Activated CD4-positive, CD25-positive, alpha-beta regulatory T cell treated with anti-CD3 and anti-CD28 coated beads, Interleukin-2, amount 50 U/mL, for 72 hours (primary cell): ENCODE results near the gene EIF3B.
"Not testable (repeated sequence)": the region's sequence is repeated elsewhere in the genome, so short reads cannot be mapped to it uniquely, and the experiment has no call there.

Source experiments
- DNase-seq: peaks from one replicate; pipeline ENCODE4 v3.0.0; 2021

EIF3B gene

DNA sequence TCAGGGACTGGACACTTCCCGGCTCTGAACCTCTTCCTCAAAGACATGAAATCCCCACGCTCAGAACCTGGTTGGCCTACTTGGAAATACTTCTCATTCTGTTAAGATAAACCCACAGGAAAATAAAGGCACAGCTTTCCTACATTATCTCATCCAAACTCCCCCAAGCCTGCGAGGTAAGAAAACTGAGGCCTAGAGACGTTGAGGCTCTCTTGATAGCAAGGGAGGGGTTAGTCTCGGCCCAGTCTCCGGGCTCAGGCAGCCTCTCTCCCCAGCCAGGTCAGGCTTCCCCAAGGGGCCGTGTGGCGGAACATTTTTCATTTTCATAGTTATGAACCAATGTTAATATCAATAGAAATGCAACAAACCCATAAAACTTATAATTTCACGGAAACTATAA, 4.6 kb upstream of the EIF3B start:
- DNase-seq, result no peak

DNA sequence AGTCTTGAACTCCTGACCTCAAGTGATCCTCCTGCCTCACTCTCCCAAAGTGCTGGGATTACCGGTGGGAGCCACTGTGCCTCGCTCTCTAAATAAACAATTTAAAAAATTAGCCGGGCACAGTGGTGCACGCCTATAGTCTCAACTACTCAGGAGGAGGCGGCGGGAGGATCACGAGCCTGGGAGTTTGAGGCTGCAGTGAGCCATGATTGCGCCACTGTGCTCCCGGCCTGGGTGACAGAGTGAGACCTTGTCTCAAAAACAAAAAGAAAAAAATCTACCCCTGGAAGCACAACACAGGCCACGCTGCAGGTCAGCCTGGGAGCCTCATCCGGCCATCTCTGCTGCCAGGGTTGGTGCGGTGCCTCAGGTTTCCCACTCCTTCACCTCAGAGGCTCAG, 3.8 kb upstream of the EIF3B start:
- no peak for DNase-seq

DNA sequence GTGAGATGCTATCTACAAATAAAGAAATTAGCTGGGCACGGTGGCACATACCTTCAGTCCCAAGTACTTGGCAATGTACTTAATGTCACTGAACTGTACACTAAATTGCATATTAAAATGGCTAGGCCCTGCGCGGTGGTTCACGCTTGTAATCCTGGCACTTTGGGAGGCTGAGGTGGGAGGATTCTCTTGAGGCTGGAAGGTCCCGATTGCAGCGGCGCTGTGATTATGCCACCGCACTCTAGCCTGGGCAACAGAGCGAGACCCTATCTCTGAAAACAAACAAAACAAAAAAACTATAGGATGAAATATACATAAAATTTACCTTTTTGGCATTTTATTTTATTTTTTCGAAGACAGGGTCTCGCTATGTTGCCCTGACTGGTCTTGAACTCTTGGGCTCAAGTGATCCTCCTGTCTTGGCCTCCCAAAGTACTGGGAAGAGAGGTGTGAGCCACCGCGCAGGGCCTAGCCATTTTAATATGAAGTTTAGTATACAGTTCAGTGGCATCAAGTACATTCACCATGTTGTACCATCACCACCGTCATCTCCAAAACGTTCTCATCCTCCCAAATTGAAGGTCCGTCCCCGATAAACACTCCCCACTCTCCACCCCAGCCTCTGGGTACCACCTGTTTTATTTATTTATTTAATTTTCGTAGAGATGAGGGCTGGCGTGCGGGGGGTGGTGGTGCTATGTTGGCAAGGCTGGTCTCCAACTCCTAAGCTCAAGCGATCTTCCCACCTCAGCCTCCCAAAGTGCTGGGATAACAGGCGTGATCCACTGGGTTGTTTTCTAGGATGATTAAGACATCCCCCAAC, 1.3 kb upstream of the EIF3B start:
- no peak for DNase-seq

DNA sequence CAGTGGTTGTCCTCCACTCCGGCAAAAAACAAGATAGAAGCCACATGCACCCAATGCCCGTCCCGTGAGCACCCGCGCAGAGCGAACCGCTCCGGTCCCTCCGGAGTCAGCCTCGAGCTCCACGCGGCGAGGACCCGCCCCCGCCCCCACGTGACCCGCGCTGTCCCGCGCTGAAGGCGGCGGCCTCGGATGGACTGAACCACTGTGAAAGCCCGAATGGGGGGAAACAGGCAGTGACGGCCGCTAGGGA, 766 bp upstream of the EIF3B start:
- peak; percentile 87 for DNase-seq

DNA sequence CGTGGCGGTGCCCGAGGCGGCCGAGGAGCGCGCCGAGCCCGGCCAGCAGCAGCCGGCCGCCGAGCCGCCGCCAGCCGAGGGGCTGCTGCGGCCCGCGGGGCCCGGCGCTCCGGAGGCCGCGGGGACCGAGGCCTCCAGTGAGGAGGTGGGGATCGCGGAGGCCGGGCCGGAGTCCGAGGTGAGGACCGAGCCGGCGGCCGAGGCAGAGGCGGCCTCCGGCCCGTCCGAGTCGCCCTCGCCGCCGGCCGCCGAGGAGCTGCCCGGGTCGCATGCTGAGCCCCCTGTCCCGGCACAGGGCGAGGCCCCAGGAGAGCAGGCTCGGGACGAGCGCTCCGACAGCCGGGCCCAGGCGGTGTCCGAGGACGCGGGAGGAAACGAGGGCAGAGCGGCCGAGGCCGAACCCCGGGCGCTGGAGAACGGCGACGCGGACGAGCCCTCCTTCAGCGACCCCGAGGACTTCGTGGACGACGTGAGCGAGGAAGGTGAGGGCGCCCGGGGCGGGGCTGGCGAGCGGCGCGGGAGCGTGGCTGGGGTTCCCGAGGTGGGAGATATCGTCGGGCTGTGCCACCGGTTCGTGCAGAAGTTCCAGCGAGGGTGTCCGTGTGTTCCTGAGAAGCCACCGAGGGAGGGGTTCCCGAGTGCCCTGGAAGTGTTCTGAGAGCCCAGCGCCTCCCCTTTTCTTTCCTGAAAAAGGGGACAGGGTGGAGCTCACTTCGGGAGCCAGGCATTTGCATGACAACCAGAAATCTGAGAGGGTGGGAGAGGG, 495 bp downstream of the EIF3B start:
- DNase-seq, result peak; percentile 48

DNA sequence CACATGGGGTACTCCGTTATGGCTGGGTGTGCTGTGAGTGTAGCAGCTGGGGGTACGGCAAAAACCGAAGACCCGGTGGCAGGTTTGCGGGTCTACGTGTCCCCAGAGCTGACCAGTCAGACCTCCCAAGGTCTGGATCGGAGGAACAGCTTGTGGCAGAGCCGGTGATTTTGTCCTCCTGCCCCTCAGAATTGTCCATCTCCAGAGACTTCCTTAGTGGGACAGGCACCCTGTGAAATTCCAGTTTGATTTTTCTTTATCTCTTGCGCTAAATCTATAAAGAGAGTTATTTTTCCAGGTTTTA, 1.0 kb downstream of the EIF3B start:
- DNase-seq, result no peak

DNA sequence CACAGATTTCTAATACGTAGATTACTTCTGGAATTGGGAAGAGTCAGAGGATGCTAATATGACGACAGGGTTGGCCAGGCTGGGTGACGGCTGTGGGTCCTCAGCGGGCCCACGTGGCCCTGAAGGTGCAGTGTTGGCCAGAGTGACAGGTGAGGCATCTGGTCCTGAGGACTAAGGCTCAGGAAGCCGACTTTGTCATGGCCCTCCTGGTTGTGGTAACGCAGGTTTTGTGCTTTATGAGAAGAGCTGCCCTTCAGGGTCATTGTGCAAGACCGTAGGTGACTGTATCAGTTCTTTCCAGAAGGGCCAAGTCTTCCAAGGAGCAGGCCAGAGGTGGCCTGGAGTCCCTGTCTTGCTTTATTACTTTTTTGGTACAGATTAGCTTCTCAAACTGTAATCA, 2.5 kb downstream of the EIF3B start:
- DNase-seq, result no peak

DNA sequence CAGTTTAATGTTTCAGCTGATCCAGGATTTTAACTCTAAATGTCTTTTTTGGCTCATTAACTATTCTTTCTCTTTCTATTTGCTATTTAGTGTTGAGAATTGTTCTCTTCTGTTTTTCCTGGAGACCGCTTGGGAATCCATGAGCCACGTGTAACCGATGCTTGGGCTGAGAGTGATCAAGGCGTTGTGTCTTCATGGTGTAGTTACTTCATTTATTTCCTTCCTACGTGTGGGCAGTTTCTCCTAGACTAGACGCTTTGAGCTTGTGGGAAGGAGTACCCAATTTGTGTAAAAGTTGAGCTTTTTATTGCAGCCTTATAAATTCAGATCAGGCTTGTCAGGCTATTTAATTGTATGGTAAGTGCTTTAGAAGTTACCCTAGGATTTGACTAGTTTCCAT, 2.9 kb downstream of the EIF3B start:
- DNase-seq, result no peak

DNA sequence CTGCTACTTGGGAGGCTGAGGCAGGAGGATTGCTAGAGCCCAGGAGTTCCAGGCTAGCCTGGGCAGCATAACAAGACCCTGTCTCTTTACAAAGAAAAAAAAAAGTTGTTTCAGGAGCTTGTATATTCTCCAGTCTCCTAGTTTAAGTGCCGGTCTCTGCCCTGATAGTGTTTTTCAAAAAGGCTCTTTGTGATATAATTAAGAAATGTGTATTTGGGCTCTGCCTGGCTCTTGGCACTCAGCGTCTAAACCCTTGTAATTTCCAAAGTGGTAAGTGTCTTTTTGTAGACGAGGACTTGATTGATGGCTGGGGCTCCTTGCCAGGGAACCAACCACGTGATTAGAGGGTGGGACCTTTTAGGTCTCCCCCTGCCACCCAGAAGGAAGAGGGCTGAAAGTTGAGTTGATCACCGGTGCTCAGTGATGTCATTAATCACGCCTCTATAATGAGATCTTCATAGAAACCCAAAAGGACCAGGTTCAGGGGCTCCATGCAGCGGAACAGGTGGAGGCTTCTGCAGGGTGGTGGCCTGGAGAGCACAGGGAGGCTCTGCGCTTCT, 4.4 kb downstream of the EIF3B start:
- no peak for DNase-seq

DNA sequence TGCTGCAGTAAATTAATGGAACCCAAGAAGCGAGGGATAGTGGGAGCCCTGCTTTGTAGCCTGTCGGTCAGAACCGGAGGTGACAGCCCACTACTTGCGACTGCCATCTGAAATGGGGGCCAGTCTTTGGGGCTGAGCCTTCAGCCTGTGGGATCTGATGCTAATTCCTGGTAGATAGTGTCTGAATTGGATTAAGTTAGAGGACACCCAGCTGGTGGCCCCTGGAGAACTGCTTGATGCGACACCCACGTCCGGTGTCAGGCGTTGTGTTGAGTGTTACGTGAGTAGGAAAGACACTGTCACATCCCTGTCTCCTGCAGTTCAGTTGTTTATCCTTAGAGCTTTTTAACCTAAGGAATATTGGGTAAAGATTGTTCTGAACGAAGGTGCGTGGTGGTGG, 5.0 kb downstream of the EIF3B start:
- no peak for DNase-seq

DNA sequence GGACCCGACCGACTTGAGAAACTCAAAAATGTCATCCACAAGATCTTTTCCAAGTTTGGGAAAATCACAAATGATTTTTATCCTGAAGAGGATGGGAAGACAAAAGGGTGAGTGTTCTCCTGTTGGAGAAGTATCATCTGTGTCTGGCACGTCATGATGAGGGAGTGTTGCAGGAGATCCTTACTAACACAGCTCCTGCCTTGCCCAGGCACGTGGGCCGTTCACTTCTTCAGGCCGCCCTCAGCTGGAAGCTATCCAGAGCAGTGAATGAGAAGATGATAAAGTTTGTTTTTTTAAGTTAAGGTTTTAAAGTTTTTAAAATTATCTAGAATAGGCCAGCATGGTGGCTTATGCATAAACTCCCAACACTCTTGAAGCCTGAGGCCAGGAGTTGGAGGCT, 6.2 kb downstream of the EIF3B start:
- no peak for DNase-seq

DNA sequence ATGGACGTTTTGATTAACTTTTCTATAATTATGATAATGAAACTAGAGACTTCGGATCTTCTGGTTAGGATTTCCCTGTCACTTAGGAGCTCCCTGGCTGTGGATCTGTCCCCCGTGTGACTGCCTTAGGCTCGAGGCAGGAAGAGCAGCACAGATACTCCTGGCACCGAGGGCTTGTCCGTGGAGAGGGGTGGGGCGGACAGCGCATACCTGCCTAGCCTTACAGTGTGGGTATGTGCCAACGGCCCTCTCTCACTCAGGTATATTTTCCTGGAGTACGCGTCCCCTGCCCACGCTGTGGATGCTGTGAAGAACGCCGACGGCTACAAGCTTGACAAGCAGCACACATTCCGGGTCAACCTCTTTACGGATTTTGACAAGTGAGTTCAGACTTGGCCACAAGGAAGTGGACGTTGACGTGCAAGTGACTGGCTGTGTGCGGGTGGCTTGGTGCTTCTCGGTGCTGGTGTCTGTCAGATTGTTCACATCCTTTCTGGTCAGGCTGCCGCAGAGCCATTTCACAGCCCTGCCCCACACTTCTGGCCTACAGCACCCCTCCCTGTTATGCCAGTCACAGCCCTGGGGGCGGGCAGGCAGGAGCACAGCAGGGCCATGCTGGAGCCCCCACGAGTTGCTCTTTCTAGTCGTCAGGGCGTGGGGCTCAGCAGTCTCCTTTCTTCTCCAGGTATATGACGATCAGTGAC, 7.9 kb downstream of the EIF3B start:
- no peak for DNase-seq

DNA sequence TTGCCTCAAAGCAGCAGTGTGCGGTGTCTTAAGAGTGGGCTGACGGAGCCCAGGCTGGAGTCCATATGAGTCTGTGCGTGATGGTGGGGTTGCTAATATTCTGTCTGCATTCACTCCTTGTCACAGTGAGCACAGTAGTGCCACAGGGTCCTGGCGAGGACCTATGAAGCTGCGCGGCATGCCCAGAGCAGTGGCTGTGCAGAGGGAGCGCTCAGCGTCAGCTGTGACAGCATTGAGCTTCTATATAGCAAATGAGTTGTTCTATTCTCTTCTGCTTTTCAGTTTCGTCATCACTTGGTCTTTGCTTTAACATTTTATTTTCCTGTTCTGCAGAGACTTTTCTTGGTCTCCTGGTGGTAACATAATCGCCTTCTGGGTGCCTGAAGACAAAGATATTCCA, 14.5 kb downstream of the EIF3B start:
- no peak for DNase-seq

DNA sequence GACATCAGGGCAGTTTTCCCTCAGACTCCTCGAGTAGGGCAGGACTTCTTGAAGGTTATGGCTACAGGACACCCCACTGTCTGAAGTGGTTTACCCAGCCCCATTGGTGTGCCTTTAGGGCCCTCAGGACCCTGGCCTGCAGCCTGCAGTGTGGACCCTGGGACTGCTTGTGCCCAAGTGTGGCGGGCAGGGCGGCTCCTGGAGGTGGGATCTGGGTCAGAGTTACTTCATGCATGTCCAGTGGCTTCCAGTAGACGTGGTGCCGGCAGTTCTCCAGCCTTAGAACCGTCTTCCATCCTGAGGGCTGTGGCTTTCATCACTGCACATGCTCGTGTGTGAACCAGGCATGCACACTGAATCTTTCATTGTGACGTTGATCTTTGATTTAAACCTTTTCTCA, 16.7 kb downstream of the EIF3B start:
- DNase-seq, result no peak

DNA sequence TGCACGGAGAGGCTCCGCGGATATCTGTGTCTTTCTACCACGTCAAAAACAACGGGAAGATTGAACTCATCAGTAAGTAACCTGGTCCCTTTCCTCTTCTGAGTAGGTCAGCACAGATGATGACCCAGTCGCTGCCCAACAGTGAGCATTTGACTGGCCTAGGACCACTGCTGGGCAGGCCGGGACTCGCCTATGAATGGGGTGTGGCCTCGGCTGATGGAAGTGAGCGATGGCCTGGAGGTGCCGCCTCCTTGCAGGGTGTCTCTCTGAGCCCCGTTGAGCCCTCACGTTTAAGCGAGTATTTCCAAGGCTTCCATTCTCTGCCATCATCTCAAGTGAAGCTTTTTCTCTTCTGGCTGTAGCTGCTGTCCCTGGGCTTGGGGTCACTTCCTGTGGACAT, 18.1 kb downstream of the EIF3B start:
- no peak for DNase-seq

DNA sequence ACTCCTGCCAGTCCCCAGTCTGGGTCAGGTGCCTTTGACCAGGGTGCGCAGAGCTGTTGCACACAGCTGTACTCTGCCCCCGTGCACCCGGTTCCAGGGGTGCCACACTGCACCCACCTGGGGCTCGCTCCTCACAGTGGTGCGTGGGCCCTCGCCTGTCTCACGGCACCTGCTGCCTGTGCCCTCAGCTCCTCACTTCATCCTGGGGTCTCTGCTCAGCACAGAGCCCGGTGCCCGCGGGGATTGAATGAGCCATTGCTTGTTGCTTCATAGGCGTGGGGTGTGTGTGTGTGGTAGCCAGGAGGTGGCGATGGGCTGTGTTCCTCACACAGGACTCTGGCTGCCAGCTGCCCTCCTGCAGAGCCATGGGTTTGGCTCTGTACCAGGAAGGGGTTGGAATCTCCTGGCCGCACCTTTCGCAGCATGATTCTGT, 18.5 kb downstream of the EIF3B start:
- no peak for DNase-seq

DNA sequence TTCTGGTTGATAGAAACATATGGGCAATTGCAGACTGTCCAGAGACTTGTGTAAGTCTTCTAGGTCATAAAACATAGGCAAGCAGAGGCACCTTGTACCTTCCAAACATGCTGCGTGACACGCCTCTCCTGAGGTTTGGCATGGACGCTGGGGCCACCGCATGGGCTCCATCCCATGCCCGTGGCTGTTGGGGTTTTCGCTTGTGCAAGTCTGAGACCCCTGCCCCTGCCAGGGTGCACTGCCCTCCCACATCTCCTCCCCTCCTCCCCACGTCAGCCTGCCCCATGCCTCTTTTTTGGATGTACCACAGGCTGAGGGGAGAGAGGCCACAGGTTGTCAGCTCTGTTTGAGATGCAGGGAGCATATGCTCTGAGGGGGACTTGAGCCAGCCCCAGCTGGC, 19.0 kb downstream of the EIF3B start:
- no peak for DNase-seq

DNA sequence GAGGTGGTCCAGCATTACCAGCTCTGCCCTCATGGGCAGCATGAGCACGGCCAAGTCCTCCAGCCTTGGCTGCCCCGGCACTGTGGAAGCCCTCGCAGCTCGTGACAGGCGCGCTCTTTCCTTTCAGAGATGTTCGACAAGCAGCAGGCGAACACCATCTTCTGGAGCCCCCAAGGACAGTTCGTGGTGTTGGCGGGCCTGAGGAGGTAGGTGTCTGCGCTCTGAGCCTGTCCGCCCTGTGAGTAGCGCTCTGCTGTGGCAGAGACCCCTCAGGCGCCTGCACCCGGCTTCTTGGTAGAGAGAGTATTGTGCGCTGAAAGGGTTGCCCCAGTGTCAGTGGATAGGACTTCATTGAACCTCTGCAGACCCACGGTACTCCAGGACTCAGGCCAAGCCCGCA, 19.8 kb downstream of the EIF3B start:
- DNase-seq, result no peak

DNA sequence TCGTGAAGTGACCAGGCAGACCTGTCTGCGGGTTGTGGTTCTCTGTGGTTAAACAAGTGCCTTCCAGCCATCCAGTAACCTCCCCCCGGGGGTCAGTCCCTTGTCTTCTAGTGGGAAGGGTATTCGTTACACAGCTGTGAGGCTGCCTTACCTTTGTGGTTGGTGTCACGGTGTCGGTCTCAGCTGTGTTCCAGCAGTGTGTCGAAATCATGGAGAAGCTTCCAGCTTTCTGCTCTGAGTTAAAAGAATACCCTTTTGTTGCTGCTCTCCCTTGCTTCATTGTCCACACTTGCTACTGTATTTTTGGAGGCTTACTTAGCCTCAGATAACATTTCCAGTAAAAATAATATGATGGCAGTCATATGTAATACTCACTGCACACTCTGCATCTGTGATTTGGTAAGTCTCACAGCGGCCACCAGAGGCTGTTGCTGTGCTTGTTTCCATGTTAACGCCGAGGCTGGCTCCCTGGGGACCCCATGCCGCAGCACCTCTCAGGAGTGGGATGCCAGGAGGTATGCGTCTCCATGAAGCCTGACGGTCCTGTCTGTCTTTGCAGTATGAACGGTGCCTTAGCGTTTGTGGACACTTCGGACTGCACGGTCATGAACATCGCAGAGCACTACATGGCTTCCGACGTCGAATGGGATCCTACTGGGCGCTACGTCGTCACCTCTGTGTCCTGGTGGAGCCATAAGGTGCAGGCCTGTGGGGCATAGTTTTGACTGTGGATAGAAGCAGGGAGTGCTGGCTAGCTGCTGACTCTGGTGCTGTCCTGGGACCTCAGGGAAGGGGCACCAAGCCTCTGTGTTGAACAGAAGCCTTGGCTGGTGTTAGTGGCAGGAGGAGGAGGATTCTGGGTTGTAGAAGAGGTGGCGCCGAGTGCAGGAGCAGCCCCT, 20.5 kb downstream of the EIF3B start:
- no peak for DNase-seq

DNA sequence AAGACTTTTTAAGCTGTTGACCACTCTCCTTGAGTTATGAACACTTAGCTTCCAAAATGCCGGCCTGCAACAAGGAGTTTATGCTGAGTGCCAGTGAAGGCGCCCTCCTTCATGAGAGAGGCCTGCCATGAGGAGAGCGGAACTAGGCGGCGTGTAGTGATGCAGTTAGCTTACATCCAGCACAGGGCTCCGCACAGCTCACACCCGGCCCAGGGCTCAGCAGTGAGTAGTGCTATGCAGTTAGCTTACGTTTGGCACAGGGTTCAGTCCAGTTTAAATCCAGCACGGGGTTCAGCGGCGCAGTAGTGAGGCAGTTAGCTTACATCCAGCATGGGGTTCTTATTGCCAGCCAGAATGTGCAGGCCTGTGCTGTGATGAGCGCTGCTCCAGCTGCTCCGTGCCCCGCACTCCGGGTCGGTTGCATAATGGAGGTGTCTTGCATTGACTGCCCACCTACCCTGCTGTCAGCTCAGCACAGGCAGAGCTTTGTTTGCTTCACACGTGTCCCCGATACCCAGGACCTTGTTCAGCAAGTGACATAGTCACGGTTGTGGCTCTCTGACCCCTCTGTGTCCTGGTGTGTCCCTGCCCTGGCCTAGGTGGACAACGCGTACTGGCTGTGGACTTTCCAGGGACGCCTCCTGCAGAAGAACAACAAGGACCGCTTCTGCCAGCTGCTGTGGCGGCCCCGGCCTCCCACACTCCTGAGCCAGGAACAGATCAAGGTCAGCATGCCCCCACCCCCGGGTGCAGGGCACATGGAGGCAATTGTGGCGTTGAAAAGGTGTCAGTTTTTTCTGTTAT, 21.9 kb downstream of the EIF3B start:
- no peak for DNase-seq

DNA sequence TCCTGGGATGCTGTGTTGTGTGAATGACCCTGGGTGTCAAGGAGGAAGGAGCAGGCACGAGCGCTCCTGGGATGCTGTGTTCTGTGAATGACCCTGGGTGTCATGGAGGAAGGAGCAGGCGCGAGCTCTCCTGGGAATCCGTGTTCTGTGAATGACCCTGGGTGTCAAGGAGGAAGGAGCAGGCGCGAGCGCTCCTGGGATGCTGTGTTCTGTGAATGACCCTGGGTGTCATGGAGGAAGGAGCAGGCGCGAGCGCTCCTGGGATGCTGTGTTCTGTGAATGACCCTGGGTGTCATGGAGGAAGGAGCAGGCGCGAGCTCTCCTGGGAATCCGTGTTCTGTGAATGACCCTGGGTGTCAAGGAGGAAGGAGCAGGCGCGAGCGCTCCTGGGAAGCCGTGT, 22.9 kb downstream of the EIF3B start:
- DNase-seq, result not testable (repeated sequence)

DNA sequence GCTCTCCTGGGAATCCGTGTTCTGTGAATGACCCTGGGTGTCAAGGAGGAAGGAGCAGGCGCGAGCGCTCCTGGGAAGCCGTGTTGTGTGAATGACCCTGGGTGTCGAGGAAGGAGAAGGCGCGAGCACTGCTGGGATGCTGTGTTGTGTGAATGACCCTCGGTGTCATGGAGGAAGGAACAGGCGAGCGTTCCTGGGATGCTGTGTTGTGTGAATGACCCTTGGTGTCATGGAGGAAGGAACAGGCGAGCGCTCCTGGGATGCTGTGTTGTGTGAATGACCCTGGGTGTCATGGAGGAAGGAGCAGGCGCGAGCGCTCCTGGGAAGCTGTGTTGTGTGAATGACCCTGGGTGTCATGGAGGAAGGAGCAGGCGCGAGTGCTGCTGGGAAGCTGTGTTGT, 23.5 kb downstream of the EIF3B start:
- not testable (repeated sequence) for DNase-seq
